ENCODE results near the gene PDK1. TPM values are rescaled to one million over a fixed set of nuclear protein-coding genes. Genes with fewer than 3 reads are reported as not detected.

Gene PDK1
- total and polyA plus RNA-seq, 10 donors, result 4.4 to 61.7 (median 27.0) TPM

DNA sequence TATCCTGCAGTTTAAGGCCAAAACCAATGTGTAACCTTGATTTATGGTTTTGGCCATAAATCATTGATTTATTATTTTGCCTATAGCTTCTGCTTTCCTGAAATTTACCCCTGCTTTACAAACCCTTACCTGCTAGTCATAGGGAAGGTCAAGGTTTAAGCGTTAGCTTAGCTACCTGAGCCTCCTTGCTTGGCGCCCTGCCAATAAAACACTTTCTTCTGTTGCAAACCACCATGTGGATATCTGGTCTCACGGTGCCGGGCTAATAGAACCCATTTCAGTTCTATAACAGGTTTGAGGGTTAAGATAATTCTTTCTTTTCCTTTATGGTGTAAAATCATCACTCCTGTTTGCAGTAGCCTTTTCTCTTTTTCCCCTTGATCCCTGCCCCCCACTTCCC, 72.2 kb downstream of the PDK1 start:
- H3K36me3 ChIP-seq, result peaks cover 0 to 26% (median 0%) of the 10 kb centered on the region in 6 donors
- WGBS, 5 donors, result 72 to 97% (median 91%) methylated on average over 4 of the region's 4 CpGs
- no peak for DNase-seq
- H3K4me3 ChIP-seq, result no peak overlapping the region
- H3K9me3 ChIP-seq, result no peaks in the 10 kb centered on the region
- intact Hi-C loops (cut with DNase I; ENCODE audit: low total_unique reads), result no loop called here
- no peaks in the 10 kb centered on the region for H3K27me3 ChIP-seq (replicated peaks in 1 of 7)
- H3K4me1 ChIP-seq, result no peaks in the 10 kb centered on the region
- H3K27ac ChIP-seq, result no peak overlapping the region
- TF ChIP-seq POLR2A (IDR thresholded peaks at IDR 0.05), result no peak
- TF ChIP-seq, protein P1, sequence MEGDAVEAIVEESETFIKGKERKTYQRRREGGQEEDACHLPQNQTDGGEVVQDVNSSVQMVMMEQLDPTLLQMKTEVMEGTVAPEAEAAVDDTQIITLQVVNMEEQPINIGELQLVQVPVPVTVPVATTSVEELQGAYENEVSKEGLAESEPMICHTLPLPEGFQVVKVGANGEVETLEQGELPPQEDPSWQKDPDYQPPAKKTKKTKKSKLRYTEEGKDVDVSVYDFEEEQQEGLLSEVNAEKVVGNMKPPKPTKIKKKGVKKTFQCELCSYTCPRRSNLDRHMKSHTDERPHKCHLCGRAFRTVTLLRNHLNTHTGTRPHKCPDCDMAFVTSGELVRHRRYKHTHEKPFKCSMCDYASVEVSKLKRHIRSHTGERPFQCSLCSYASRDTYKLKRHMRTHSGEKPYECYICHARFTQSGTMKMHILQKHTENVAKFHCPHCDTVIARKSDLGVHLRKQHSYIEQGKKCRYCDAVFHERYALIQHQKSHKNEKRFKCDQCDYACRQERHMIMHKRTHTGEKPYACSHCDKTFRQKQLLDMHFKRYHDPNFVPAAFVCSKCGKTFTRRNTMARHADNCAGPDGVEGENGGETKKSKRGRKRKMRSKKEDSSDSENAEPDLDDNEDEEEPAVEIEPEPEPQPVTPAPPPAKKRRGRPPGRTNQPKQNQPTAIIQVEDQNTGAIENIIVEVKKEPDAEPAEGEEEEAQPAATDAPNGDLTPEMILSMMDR (IDR thresholded peaks at IDR 0.05 in 8 of 11, conservative IDR thresholded peaks at IDR 0.05 in 3 of 11), result no peak
- TF ChIP-seq POLR2AphosphoS5 (IDR thresholded peaks at IDR 0.05), result no peak

DNA sequence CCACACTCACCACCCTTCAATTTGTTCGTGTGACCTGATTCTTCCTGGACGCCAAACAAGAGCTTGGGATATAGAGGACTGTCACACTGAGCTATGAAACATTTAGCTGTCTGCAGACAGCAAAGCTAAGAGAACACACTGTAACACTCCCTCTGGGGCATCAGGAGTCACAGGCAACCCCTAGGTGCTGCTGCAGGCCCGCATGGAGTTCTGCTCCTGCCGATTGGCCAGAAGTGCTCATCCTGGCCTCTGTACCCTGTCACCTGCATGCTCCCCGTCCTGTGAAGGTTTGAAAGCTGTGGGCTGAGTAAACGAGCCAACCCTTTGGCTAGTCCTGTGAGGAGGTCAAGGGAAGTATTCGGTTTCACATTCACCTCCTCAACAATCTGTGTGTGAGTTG, 73.7 kb downstream of the PDK1 start:
- no peak for DNase-seq
- intact Hi-C loops (cut with DNase I; ENCODE audit: low total_unique reads), result no loop called here
- no peaks in the 10 kb centered on the region for H3K27me3 ChIP-seq (replicated peaks in 1 of 7)
- TF ChIP-seq POLR2A (IDR thresholded peaks at IDR 0.05), result no peak
- no peak overlapping the region for H3K27ac ChIP-seq
- H3K36me3 ChIP-seq, result peaks cover 0 to 21% (median 0%) of the 10 kb centered on the region in 6 donors
- H3K9me3 ChIP-seq, result no peaks in the 10 kb centered on the region
- no peaks in the 10 kb centered on the region for H3K4me1 ChIP-seq
- no peak overlapping the region for H3K4me3 ChIP-seq
- 90 to 94% (median 91%) methylated on average over 7 of the region's 7 CpGs for WGBS, 5 donors

DNA sequence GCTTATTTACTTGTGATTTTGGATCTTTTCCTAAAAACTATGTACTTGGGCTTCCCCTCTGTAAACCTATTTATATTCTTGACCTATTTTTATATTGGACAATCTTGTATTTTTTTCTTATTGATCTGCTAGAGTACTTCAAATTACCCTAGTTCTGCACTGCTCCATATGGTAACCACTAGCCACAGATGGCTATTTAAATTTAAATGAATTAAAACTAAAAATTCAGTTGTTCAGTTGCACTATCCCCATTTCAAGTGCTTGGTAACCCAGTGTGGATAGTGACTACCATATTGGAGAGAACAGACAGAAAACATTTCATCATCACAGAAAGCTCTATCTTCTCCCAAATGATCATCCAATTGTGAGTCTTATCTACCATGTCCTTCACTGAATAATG, 74.3 kb downstream of the PDK1 start:
- TF ChIP-seq POLR2AphosphoS5 (IDR thresholded peaks at IDR 0.05), result no peak
- no peak for TF ChIP-seq POLR2A (IDR thresholded peaks at IDR 0.05)
- TF ChIP-seq, protein P1 (IDR thresholded peaks at IDR 0.05 in 8 of 11, conservative IDR thresholded peaks at IDR 0.05 in 3 of 11), result no peak

DNA sequence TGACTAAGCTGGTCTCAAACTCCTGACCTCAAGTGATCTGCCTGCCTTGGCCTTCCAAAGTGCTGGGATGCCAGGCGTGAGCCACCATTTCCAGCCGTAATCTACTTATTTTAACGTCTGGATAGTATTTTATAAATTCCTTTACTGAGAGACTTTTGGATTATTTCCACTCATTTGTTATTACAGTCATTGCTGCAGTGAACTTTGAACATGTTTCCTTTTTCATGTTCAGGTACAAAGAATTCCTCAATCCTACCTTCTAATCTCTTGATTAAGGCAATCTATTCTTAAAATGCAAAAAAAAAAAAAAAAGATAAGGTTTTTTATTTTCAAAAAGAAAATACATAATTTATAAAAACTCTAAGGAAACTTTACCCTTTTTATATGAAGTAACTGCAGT, 78.6 kb downstream of the PDK1 start:
- peaks cover 0 to 3% (median 0%) of the 10 kb centered on the region in 6 donors for H3K36me3 ChIP-seq
- 86 to 93% (median 91%) methylated on average over 3 of the region's 3 CpGs for WGBS, 5 donors
- H3K27ac ChIP-seq, result no peak overlapping the region
- TF ChIP-seq POLR2A (IDR thresholded peaks at IDR 0.05) (no peak), POLR2AphosphoS5 (IDR thresholded peaks at IDR 0.05) (no peak)
- TF ChIP-seq, protein P1 (IDR thresholded peaks at IDR 0.05 in 8 of 11, conservative IDR thresholded peaks at IDR 0.05 in 3 of 11), result no peak
- intact Hi-C loops (cut with DNase I; ENCODE audit: low total_unique reads), result no loop called here
- no peaks in the 10 kb centered on the region for H3K27me3 ChIP-seq (replicated peaks in 1 of 7)
- no peaks in the 10 kb centered on the region for H3K9me3 ChIP-seq
- H3K4me3 ChIP-seq, result no peak overlapping the region
- H3K4me1 ChIP-seq, result no peaks in the 10 kb centered on the region
- no peak for DNase-seq

More for the DNA sequence above, 74.3 kb downstream of the PDK1 start:
- Histone ChIP-seq H3K36me3 (peaks cover 0 to 21% (median 0%) of the 10 kb centered on the region in 6 donors), H3K27ac (no peak overlapping the region), H3K27me3 (replicated peaks in 1 of 7) (no peaks in the 10 kb centered on the region), H3K4me1 (no peaks in the 10 kb centered on the region), H3K9me3 (no peaks in the 10 kb centered on the region), H3K4me3 (no peak overlapping the region)
- no peak for DNase-seq
- intact Hi-C loops (cut with DNase I; ENCODE audit: low total_unique reads), result no loop called here

DNA sequence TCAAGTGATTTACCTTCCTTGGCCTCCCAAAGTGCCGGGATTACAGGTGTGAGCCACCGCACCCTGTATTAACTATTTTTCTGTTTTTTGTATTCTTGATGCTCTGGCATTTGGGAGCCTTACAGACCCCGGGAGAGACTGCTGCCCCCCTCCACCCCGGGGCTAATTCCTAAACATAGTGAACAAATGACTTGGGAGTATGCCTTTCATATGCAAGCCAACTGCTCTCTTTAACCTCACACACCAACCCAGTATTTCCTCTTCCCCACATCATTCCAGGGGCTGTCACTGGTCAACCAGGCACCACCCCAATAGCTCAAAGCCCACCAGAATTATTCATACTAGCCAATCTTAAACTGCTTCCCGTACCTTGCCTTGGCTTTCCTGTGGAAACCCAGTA, 79.7 kb downstream of the PDK1 start:
- TF ChIP-seq POLR2AphosphoS5 (IDR thresholded peaks at IDR 0.05) (no peak), POLR2A (IDR thresholded peaks at IDR 0.05) (no peak)
- TF ChIP-seq, protein P1 (IDR thresholded peaks at IDR 0.05 in 8 of 11, conservative IDR thresholded peaks at IDR 0.05 in 3 of 11), result no peak
- H3K4me3 ChIP-seq, result no peak overlapping the region
- no peaks in the 10 kb centered on the region for H3K4me1 ChIP-seq
- H3K9me3 ChIP-seq, result no peaks in the 10 kb centered on the region
- no peak for DNase-seq
- H3K27ac ChIP-seq, result no peak overlapping the region
- no peaks in the 10 kb centered on the region for H3K36me3 ChIP-seq
- H3K27me3 ChIP-seq (replicated peaks in 1 of 7), result no peaks in the 10 kb centered on the region
- intact Hi-C loops (cut with DNase I; ENCODE audit: low total_unique reads), result no loop called here
- WGBS, 5 donors, result 92 to 97% (median 95%) methylated on average over 5 of the region's 5 CpGs

Data from spleen (tissue), 11 donors.